BLaER1 (cell line): ENCODE data around the gene PCSK5.
A peak's percentile ranks its signal among the peaks of the same experiment; 100 is the strongest.

Experiments
- H3K27ac ChIP-seq: shearing (Covaris generic); formaldehyde crosslinking; 2 replicates; pipeline ENCODE4 v1.8.1; 2022
- H3K27me3 ChIP-seq: shearing (Covaris generic); formaldehyde crosslinking; 2 replicates; pipeline ENCODE4 v1.8.1; 2022
- H3K36me3 ChIP-seq: shearing (Covaris generic); formaldehyde crosslinking; 2 replicates; pipeline ENCODE4 v1.8.1; 2022
- H3K4me1 ChIP-seq: shearing (Covaris generic); formaldehyde crosslinking; 2 replicates; pipeline ENCODE4 v1.8.1; 2022
- H3K4me2 ChIP-seq: shearing (Covaris generic); formaldehyde crosslinking; 2 replicates; pipeline ENCODE4 v1.8.1; 2022
- H3K4me3 ChIP-seq: shearing (Covaris generic); formaldehyde crosslinking; 2 replicates; pipeline ENCODE4 v1.8.1; 2022
- H3K9ac ChIP-seq: shearing (Covaris generic); formaldehyde crosslinking; 2 replicates; pipeline ENCODE4 v1.8.1; 2022
- H3K9me3 ChIP-seq: shearing (Covaris generic); formaldehyde crosslinking; 2 replicates; pipeline ENCODE4 v1.8.1; 2022
- H4K20me1 ChIP-seq: shearing (Covaris generic); formaldehyde crosslinking; 2 replicates; pipeline ENCODE4 v1.8.1; 2022
- Cebpa-rat ChIP-seq: shearing (Covaris generic); IDR thresholded peaks from 2 replicates; pipeline ENCODE4 v1.8.1; 2022

PCSK5 gene

DNA sequence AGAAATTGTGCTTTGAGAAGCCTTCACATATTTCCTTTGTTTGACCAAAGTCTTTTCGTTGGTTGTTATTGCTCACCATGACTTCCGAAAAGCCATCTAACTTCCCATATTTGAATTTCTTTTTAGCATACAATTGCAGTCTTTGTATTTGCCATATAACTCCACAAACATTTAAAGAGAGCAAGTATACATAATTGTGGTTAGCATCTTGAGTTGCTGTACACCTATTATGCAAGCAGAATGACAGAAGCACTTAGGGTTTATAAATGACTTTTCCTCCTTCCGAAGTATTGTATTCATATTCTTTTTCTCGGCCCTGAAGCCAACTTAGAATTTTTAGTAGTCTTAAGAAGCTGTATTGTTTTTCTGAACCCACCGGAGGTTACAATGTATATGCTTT lies 253.4 kb downstream of the PCSK5 start:
- peaks cover 16% of the 10 kb centered on the region for H3K4me1 ChIP-seq
- H3K36me3 ChIP-seq = no peaks in the 10 kb centered on the region
- H3K9me3 ChIP-seq = no peaks in the 10 kb centered on the region
- no peak for TF ChIP-seq Cebpa-rat
- no peaks in the 10 kb centered on the region for H3K27me3 ChIP-seq
- H3K4me3 ChIP-seq = no peak overlapping the region
- no peaks in the 10 kb centered on the region for H4K20me1 ChIP-seq
- no peak overlapping the region for H3K9ac ChIP-seq
- H3K4me2 ChIP-seq = no peak overlapping the region
- no peak overlapping the region for H3K27ac ChIP-seq

DNA sequence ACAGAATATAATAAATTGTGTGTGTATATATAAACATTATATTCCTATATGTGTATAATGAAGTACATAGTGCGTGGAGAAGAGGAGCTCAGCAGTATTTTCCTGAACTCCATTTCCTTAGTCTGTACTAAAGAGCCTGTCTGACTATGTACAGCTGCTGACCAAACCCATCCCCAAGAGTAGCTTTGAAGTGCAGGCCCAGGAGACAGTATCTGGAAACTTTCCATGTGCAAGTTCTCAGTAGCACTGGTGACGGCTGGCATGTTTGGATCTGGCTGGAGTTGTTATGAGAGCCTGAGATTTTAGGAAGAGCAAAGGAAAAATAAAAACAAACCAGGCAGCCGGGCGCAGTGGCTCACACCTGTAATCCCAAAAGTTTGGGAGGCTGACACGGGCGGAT lies 259.5 kb downstream of the PCSK5 start:
- H3K27ac ChIP-seq = no peak overlapping the region
- H3K4me2 ChIP-seq = peak overlapping the region; percentile 73
- H3K9ac ChIP-seq = no peak overlapping the region
- H3K4me3 ChIP-seq = no peak overlapping the region
- H3K9me3 ChIP-seq = no peaks in the 10 kb centered on the region
- H3K4me1 ChIP-seq = peaks cover 64% of the 10 kb centered on the region
- no peaks in the 10 kb centered on the region for H3K36me3 ChIP-seq
- no peaks in the 10 kb centered on the region for H4K20me1 ChIP-seq
- no peaks in the 10 kb centered on the region for H3K27me3 ChIP-seq
- TF ChIP-seq Cebpa-rat = no peak

DNA sequence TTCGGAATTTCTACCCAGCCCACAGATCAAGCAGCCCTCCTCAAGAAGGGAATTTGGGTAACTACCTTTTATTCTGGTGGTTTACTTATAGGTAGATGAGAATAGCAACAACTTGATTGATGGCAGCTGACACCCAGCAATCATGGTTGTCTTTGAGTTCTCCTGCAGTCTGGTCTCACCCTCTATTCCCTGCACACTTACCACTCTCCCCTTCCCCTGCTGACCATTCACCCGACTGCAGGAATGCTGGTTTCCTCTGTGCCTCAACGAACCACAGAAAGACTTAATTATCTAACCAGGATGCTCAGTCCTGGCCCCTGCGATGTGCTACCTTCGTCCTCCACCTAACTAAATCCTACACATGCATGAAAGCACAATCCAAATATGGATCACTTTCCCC lies 260.8 kb downstream of the PCSK5 start:
- no peak for TF ChIP-seq Cebpa-rat
- no peaks in the 10 kb centered on the region for H4K20me1 ChIP-seq
- H3K4me3 ChIP-seq = peak overlapping the region; percentile 20; the same call in 1 of the 2 replicates
- H3K27me3 ChIP-seq = no peaks in the 10 kb centered on the region
- H3K27ac ChIP-seq = no peak overlapping the region
- H3K9me3 ChIP-seq = no peaks in the 10 kb centered on the region
- H3K4me2 ChIP-seq = peak overlapping the region; percentile 73
- no peak overlapping the region for H3K9ac ChIP-seq
- peaks cover 64% of the 10 kb centered on the region for H3K4me1 ChIP-seq
- no peaks in the 10 kb centered on the region for H3K36me3 ChIP-seq

DNA sequence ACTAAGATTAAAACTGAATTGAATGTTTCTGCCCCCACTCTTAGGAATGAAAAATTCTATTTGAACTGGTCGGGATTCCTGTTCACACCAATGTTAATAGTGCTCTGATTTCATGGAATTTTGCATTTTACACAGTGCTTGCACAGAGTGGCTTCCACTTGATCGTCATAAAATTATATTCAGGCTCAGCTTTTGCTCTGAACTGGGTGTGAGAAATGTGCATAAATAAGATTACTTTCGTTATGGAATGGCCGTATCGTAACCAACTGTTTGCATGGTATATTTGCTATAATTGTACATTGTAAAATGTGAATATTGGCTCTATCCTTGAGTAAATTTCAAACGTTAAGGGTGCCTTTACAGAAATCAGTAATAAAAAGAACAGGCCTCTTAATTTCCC lies 262.9 kb downstream of the PCSK5 start:
- Histone ChIP-seq H3K27ac (no peak overlapping the region), H4K20me1 (no peaks in the 10 kb centered on the region), H3K9me3 (no peaks in the 10 kb centered on the region), H3K4me3 (no peak overlapping the region), H3K27me3 (no peaks in the 10 kb centered on the region), H3K4me2 (peak overlapping the region; percentile 45; the same call in 1 of the 2 replicates), H3K9ac (no peak overlapping the region), H3K4me1 (peaks cover 50% of the 10 kb centered on the region), H3K36me3 (no peaks in the 10 kb centered on the region)
- TF ChIP-seq Cebpa-rat = no peak

DNA sequence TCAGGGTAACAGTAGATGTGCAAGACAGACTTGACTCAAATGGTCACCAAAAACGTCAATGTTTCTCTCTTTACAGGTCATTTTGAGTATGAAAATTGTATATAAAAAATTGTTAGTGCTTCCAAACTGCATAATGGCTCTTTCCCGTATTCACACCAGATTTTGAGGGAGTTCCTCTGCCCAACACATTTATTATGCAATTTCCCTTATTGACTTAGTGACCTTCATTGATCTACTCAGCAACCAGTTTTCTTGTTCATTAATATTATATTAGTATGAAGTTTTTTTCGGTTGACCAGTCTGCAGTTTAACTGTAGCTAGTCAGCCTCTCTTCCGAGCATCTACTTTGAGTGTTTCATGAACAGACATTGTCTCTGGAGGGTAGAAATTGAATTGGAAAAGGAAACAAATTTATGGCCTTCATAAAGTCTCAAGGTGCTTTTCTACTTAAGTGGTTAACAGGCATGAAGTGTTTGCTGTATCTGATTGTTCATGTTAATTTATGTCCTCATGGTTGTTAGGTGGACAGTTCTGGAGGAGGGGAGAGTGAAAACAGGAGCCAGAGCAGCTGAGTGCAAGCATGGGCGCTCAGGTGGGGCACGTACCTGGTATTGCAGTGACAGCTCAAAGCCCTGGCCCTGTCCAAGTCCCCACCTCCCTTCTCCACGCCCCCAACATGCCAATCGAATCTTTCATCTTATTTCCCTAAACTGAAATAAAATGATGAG lies 263.6 kb downstream of the PCSK5 start:
- H3K9ac ChIP-seq = no peak overlapping the region
- no peak overlapping the region for H3K4me3 ChIP-seq
- H4K20me1 ChIP-seq = no peaks in the 10 kb centered on the region
- H3K9me3 ChIP-seq = no peaks in the 10 kb centered on the region
- H3K36me3 ChIP-seq = no peaks in the 10 kb centered on the region
- H3K27ac ChIP-seq = no peak overlapping the region
- H3K4me1 ChIP-seq = peaks cover 48% of the 10 kb centered on the region
- H3K4me2 ChIP-seq = peak overlapping the region; percentile 45
- no peaks in the 10 kb centered on the region for H3K27me3 ChIP-seq
- no peak for TF ChIP-seq Cebpa-rat

DNA sequence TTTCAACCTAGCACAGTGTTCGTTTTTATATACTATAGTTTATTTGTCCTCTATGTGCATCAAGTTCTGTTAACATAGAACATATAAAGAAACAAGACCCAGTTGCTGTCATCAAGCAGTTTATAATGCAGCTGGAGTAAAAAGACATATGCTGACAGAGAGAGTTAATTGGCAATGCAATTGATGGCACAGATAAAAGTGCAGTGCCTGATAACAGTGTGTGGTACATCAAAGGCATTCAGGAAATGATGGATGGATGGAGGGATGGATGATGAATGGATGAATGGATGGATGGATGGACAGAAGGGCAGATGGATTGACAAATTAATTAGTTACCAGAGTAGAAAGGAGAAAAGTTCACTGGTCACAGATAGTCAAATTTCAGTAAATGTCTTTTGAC lies 264.9 kb downstream of the PCSK5 start:
- TF ChIP-seq Cebpa-rat = no peak
- no peaks in the 10 kb centered on the region for H4K20me1 ChIP-seq

DNA sequence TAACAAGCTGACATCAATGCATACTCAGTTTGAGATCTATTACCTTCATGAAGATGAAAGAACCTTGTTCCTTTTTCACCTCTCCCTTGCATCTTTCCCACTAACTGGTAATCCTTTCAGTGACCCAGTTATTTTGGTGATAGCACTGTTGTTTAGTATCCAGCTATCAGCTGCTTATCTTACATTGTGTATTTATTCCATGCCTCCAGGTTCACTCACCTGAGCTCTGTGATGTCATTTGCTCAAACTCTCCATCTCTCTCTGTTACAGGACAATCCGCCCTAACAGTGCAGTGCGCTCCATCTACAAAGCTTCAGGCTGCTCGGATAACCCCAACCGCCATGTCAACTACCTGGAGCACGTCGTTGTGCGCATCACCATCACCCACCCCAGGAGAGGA lies 268.2 kb downstream of the PCSK5 start:
- Histone ChIP-seq H3K4me3 (no peak overlapping the region), H3K4me2 (no peak overlapping the region), H3K9me3 (no peaks in the 10 kb centered on the region), H4K20me1 (no peaks in the 10 kb centered on the region), H3K36me3 (no peaks in the 10 kb centered on the region), H3K27ac (no peak overlapping the region), H3K9ac (no peak overlapping the region), H3K4me1 (peaks cover 30% of the 10 kb centered on the region), H3K27me3 (no peaks in the 10 kb centered on the region)
- TF ChIP-seq Cebpa-rat = no peak

More for the DNA sequence above, 264.9 kb downstream of the PCSK5 start:
- Histone ChIP-seq H3K4me3 (no peak overlapping the region), H3K4me1 (peaks cover 44% of the 10 kb centered on the region), H3K9ac (no peak overlapping the region), H3K4me2 (no peak overlapping the region), H3K36me3 (no peaks in the 10 kb centered on the region), H3K27me3 (no peaks in the 10 kb centered on the region), H3K27ac (no peak overlapping the region), H3K9me3 (no peaks in the 10 kb centered on the region)

DNA sequence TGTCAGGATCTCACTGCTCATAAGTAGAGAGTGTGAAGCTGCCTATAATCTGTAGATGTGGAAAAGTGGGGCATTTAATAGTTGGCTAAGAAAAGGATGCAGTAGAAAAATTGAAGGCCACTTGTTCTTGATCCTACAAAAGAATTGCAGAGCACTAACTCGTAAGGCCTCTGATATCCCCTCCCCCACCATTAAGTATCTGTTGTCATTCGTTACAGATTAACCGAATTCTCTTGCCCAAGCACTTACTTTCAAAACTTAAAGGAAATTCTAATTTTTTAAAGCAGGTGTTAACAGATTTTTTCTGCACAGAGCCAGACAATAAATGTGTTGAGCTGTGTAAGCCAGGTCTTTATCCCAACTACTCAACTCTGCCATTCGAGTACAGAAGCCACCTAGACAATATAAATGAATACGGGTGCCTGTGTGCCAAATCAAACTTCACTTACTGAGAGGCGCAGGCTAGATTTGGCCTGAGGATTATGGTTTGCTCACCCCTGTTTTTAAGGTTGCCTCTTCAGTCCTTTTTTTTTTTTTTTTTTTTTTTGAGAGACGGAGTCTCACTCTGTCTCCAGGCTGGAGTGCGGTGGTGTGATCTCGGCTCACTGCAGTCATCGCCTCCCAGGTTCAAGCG lies 268.9 kb downstream of the PCSK5 start:
- Histone ChIP-seq H3K36me3 (no peaks in the 10 kb centered on the region), H4K20me1 (no peaks in the 10 kb centered on the region), H3K27me3 (no peaks in the 10 kb centered on the region), H3K9ac (no peak overlapping the region), H3K4me2 (no peak overlapping the region), H3K27ac (no peak overlapping the region), H3K9me3 (no peaks in the 10 kb centered on the region), H3K4me3 (no peak overlapping the region), H3K4me1 (peaks cover 23% of the 10 kb centered on the region)
- no peak for TF ChIP-seq Cebpa-rat

DNA sequence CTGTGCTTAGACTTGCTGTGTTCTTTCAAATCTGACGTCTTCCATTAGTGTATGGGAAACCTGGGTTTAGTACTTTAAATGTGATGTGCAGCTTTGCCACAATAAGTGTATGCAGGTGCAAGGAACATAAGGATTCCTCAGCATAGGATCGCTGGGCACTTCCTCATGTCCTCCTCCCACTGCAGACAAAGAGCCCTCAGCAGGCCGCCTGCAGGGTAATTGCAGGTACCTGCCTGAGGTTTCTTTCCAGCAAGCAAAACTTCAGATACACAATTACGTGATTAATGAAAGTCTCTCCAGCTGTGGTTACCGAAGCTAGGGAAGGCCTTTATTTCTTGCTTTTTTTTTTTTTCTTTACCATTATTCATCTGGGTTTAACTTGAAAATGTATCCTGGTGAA lies 270.6 kb downstream of the PCSK5 start:
- no peaks in the 10 kb centered on the region for H3K36me3 ChIP-seq
- H3K4me1 ChIP-seq = peaks cover 31% of the 10 kb centered on the region
- no peaks in the 10 kb centered on the region for H3K27me3 ChIP-seq
- TF ChIP-seq Cebpa-rat = no peak
- H3K27ac ChIP-seq = no peak overlapping the region
- H3K9me3 ChIP-seq = no peaks in the 10 kb centered on the region
- H3K9ac ChIP-seq = no peak overlapping the region
- no peaks in the 10 kb centered on the region for H4K20me1 ChIP-seq
- H3K4me2 ChIP-seq = no peak overlapping the region
- no peak overlapping the region for H3K4me3 ChIP-seq

DNA sequence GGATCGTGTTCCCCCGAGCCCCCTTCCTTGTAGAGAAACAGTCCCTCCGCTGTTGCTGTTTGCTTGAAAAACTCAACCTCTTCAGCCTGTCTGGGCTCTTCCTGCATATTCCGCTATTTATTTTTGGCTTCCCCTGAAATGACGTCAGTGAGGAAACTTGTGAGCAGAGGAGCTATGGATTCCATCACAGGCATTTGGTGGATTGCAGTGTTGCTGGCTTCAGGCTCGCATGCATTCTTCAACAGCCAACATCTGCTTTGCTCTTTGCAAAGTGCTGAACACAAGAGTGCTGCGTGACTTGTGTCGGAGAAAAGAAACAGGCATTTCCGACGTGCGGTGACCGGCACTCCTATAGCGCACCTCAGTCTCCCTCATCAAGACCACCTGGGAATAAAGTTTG lies 271.1 kb downstream of the PCSK5 start:
- Histone ChIP-seq H3K27ac (no peak overlapping the region), H3K9me3 (no peaks in the 10 kb centered on the region), H3K36me3 (no peaks in the 10 kb centered on the region), H3K4me1 (peaks cover 35% of the 10 kb centered on the region), H3K4me3 (no peak overlapping the region), H3K9ac (no peak overlapping the region), H4K20me1 (no peaks in the 10 kb centered on the region), H3K4me2 (no peak overlapping the region), H3K27me3 (no peaks in the 10 kb centered on the region)
- no peak for TF ChIP-seq Cebpa-rat
